Stimulated activated naive B cell treated with anti-CD40 and anti-IgM and Interleukin-4, amounts not matched to agents 10 μg/mL and 1 μg/mL and 100 μg/mL, for 72 hours (primary cell): ENCODE data around the gene PADI3.

Source experiments
- ATAC-seq, 2 donors: fragments of 150-1000 bp; cut with Tn5 transposase; replicated peaks; 2 replicates each; pipeline ENCODE4 v1.10.0; 2021; ENCODE audit warnings: moderate library complexity in 1 of 2
- DNase-seq: peaks from one replicate; pipeline ENCODE4 v3.0.0; 2021
- H3K27ac Mint-ChIP-seq: one replicate; pipeline ENCODE4 v1.8.0; 2022; ENCODE audit warnings: mild to moderate bottlenecking, mixed read lengths
- H3K27me3 Mint-ChIP-seq, 2 donors: one replicate each; pipeline ENCODE4 v1.8.0; 2022; ENCODE audit warnings: mixed read lengths in 2 of 2
- H3K36me3 Mint-ChIP-seq, 2 donors: one replicate each; pipeline ENCODE4 v1.8.0; 2022; ENCODE audit warnings: mixed read lengths in 2 of 2, mild to moderate bottlenecking in 1 of 2
- H3K4me1 Mint-ChIP-seq, 2 donors: one replicate each; pipeline ENCODE4 v1.8.0; 2022; ENCODE audit warnings: mixed read lengths in 2 of 2, mild to moderate bottlenecking in 1 of 2
- H3K4me3 Mint-ChIP-seq, 2 donors: one replicate each; pipeline ENCODE4 v1.8.0; 2022; ENCODE audit warnings: mild to moderate bottlenecking in 2 of 2, mixed read lengths in 2 of 2, moderate library complexity in 1 of 2
- H3K9me3 Mint-ChIP-seq, 2 donors: one replicate each; pipeline ENCODE4 v1.8.0; 2022; ENCODE audit warnings: mixed read lengths in 2 of 2, mild to moderate bottlenecking in 1 of 2

Gene PADI3

GRCh38 chr1:17227358-17227915 is 21.5 kb upstream of the PADI3 start:
- Mint-ChIP-seq H3K4me3 (no peak overlapping the region), H3K9me3 (no peaks in the 10 kb centered on the region), H3K27ac (no peak overlapping the region), H3K4me1 (peaks cover 0 to 3% of the 10 kb centered on the region in 2 donors), H3K36me3 (no peaks in the 10 kb centered on the region), H3K27me3 (no peaks in the 10 kb centered on the region)
- DNase-seq = no peak
- ATAC-seq = no peak

DNA sequence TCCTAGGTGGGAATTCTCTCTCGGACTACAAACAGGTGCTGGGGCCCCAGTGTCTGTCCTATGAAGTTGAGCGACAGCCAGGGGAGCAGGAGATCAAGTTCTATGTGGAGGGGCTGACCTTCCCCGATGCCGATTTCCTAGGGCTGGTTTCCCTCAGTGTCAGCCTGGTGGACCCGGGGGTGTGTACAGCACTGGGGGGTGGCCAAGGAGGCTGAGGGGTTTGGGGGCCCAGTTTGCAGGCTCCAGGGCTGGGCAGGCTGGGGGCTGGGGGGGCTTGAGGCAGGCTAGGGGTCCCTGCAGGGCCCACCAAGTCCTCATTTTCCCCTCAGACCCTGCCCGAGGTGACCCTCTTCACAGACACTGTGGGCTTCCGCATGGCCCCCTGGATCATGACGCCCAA is 20.3 kb upstream of the PADI3 start:
- no peak for ATAC-seq
- Mint-ChIP-seq H3K36me3 (no peaks in the 10 kb centered on the region), H3K9me3 (no peaks in the 10 kb centered on the region), H3K4me3 (no peak overlapping the region), H3K4me1 (peaks cover 4 to 8% of the 10 kb centered on the region in 2 donors), H3K27ac (no peak overlapping the region), H3K27me3 (peaks cover 0 to 4% of the 10 kb centered on the region in 2 donors)
- DNase-seq = no peak

GRCh38 chr1:17229379-17229778 is 19.5 kb upstream of the PADI3 start:
- H3K27me3 Mint-ChIP-seq = peaks cover 0 to 5% of the 10 kb centered on the region in 2 donors
- no peak for DNase-seq
- no peaks in the 10 kb centered on the region for H3K9me3 Mint-ChIP-seq
- no peak overlapping the region for H3K4me3 Mint-ChIP-seq
- peaks cover 6 to 8% of the 10 kb centered on the region in 2 donors for H3K4me1 Mint-ChIP-seq
- no peak overlapping the region for H3K27ac Mint-ChIP-seq
- no peaks in the 10 kb centered on the region for H3K36me3 Mint-ChIP-seq
- ATAC-seq = no peak

DNA sequence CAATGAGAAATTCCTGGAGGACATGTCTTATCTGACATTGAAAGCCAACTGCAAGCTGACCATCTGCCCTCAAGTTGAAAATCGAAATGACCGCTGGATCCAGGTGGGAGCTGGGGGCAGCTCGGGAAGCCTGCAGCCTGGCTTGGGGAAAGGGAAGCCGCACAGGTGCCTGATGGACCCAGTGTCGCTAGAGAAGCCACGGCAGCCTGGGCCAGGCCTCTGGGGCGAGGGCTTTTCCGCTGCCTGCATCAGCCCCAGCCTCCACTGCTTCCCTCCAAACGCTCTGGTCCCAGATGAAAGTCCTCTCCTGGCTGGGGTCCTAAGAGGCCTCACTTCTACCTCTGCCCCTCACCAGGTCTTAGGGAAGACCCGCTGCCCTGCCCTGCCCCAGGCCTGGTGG is 18.8 kb upstream of the PADI3 start:
- ATAC-seq (no peak), DNase-seq (no peak)
- peaks cover 6 to 8% of the 10 kb centered on the region in 2 donors for H3K4me1 Mint-ChIP-seq
- H3K36me3 Mint-ChIP-seq = no peaks in the 10 kb centered on the region
- H3K27ac Mint-ChIP-seq = peak overlapping the region; percentile 27
- peaks cover 0 to 5% of the 10 kb centered on the region in 2 donors for H3K27me3 Mint-ChIP-seq
- H3K4me3 Mint-ChIP-seq = no peak overlapping the region
- no peaks in the 10 kb centered on the region for H3K9me3 Mint-ChIP-seq

DNA sequence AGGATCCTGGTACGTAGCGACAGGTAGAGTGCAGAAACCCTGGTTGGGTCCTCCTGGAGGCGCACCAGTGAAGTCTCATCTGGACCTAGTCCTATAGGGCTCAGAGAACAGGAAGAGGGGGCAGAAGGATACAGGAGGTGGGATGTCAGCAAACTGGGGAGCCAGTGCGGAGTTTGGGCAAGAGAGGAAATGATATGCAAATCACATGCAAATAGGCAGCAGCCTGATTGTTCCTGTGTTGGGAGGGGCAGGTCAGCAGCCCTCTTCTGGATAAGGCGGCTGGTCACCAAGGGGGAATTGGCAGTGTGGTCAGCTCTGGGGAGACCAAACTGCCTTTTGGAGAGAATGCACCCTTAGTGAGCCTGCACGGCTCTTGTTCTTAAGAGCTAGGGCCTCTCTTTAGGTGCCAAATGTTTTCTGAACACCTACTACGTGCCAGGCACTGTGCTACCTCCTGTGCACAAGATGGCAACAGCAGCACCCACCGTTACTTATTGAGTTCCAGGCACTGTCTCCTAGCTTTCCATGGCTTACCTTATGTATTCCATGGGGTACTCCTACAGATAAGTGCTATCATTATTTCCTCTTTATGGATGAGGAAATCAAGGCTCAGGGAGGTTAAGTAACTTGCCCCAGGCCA is 18.1 kb upstream of the PADI3 start:
- Mint-ChIP-seq H3K27ac (no peak overlapping the region), H3K27me3 (peaks cover 0 to 5% of the 10 kb centered on the region in 2 donors), H3K4me3 (no peak overlapping the region), H3K4me1 (peaks cover 6 to 8% of the 10 kb centered on the region in 2 donors), H3K9me3 (no peaks in the 10 kb centered on the region), H3K36me3 (no peaks in the 10 kb centered on the region)
- ATAC-seq (no peak), DNase-seq (no peak)

GRCh38 chr1:17232759-17233661 is 15.9 kb upstream of the PADI3 start:
- no peaks in the 10 kb centered on the region for H3K9me3 Mint-ChIP-seq

GRCh38 chr1:17233675-17234320 is 15.1 kb upstream of the PADI3 start:
- no peaks in the 10 kb centered on the region for H3K9me3 Mint-ChIP-seq
- peaks cover 6 to 12% of the 10 kb centered on the region in 2 donors for H3K4me1 Mint-ChIP-seq
- no peak overlapping the region for H3K4me3 Mint-ChIP-seq
- H3K27me3 Mint-ChIP-seq = peaks cover 0 to 5% of the 10 kb centered on the region in 2 donors
- DNase-seq (no peak), ATAC-seq (peak; percentile 52 to 64)
- H3K36me3 Mint-ChIP-seq = no peaks in the 10 kb centered on the region
- peak overlapping the region; percentile 25 for H3K27ac Mint-ChIP-seq

More at GRCh38 chr1:17232759-17233661, 15.9 kb upstream of the PADI3 start:
- Mint-ChIP-seq H3K4me3 (no peak overlapping the region), H3K27ac (peak overlapping the region; percentile 25), H3K36me3 (no peaks in the 10 kb centered on the region), H3K27me3 (peaks cover 0 to 5% of the 10 kb centered on the region in 2 donors), H3K4me1 (peaks cover 6 to 12% of the 10 kb centered on the region in 2 donors)
- ATAC-seq (peak in 1 of 2 donors; percentile 5), DNase-seq (no peak)

DNA sequence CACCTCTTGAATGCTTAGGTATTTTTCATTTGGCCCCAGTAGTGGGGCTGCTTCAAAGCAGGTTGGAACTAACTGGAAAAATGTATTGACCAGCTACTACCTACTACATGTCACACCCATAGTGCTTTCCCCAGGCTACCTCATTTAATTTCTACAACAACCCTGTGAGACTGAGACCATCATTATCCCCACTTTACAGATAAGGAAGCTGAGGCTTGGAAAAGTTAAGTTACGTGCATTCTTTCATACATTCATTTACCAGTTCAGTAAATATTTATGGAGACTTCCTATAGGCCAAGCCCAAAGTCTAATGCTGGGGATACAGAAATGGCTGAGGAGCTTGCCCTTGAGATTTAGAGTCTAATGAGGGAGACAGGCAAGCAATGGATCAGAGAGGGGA is 14.5 kb upstream of the PADI3 start:
- Mint-ChIP-seq H3K9me3 (no peaks in the 10 kb centered on the region), H3K4me1 (peaks cover 6 to 12% of the 10 kb centered on the region in 2 donors), H3K4me3 (no peak overlapping the region), H3K27me3 (peaks cover 0 to 5% of the 10 kb centered on the region in 2 donors), H3K27ac (no peak overlapping the region), H3K36me3 (no peaks in the 10 kb centered on the region)
- ATAC-seq (no peak), DNase-seq (no peak)

DNA sequence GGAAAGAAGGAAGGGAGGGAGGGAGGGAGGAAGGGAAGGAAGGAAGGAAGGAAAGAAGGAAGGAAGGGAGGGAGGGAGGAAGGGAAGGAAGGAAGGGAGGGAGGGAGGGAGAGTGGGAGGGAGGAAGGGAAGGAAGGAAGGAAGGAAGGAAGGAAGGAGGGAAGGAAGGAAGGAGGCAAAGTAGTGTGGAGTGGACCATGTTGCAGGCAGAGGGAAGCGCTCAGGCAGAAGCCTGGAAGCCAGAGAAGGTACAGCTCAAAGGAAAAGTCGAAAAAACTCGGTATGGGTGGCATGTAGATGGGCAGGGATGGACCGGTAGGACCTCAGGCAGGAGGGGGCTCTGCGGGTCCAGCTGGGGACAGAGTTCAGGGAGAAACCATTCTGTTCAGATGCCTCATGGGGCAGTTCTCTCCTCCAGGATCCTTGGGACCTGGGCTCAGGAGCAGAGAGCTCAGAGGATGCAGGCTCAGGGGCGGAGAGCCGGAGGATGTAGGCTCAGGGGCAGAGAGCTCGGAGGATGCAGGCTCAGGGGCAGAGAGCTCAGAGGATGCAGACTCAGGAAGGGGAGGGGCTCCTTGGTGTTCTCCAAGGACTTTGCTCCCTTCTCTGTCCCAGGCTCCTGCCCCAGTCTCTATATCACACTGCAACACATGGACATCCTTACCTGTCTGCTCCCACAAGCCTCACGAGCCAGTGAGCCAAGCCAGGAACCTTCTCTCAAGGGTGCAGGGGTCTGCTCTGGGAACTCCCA is 13.6 kb upstream of the PADI3 start:
- Mint-ChIP-seq H3K27me3 (peaks cover 0 to 9% of the 10 kb centered on the region in 2 donors), H3K9me3 (no peaks in the 10 kb centered on the region), H3K4me3 (no peak overlapping the region), H3K36me3 (no peaks in the 10 kb centered on the region), H3K4me1 (peaks cover 6 to 12% of the 10 kb centered on the region in 2 donors), H3K27ac (no peak overlapping the region)
- DNase-seq = no peak
- no peak for ATAC-seq

DNA sequence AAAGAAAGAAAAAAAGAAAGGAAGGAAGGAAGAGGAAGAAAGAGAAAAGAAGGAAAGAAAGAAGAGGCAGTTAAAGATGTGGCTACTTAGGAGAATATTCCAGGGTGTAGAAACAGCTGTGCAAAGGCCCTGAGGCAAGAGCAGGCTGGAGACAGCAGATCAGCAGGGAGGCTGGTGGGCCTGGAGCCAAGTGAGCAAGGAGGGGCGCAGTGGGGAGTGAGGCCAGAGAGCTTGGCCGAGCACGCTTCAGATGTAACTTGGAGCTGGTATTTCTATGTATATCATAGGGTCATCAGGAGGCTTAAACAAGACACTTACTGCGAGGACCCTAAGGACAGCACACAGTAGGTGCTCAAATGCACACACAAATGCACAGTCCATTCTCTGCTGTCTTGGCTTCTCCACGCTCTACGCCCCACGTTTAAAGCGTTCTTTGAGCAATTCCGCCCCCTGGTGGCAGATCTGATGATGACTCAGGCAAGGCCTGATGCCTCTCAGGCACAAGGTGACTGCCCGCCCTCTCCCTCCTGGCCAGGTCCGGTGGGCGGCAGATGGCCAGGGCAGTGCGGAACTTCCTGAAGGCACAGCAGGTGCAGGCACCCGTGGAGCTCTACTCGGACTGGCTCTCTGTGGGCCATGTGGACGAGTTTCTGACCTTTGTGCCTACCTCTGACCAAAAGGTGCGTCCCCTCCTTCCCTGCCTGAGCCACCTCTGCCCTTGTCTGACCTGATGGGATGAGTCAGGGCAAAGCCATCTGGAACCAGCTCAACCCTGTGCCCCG is 11.9 kb upstream of the PADI3 start:
- Mint-ChIP-seq H3K4me1 (peaks cover 6 to 8% of the 10 kb centered on the region in 2 donors), H3K27me3 (peaks cover 4 to 13% of the 10 kb centered on the region in 2 donors), H3K9me3 (no peaks in the 10 kb centered on the region), H3K36me3 (no peaks in the 10 kb centered on the region), H3K27ac (no peak overlapping the region), H3K4me3 (no peak overlapping the region)
- ATAC-seq = peak; percentile 89 to 90
- DNase-seq = peak; percentile 79

DNA sequence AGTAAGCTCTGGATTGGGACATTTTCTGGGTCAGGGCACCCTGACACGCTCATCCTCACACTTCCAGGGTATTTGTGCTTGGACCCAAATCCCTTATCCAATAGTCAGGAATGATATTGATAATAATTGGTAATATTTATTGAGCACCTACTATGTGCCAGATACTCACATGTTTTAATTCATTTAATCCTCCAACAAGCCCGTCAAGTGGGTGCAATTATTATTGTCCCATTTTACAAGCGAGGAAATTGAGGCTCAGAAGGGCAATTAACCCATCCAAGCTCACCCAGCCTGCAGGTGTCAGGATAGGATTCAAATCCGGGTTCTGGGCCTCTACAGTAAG is 11.4 kb upstream of the PADI3 start:
- H3K4me1 Mint-ChIP-seq = peaks cover 6 to 8% of the 10 kb centered on the region in 2 donors
- H3K9me3 Mint-ChIP-seq = no peaks in the 10 kb centered on the region
- H3K27me3 Mint-ChIP-seq = peaks cover 4 to 13% of the 10 kb centered on the region in 2 donors
- no peak overlapping the region for H3K27ac Mint-ChIP-seq
- no peak for DNase-seq
- H3K36me3 Mint-ChIP-seq = no peaks in the 10 kb centered on the region
- no peak overlapping the region for H3K4me3 Mint-ChIP-seq
- no peak for ATAC-seq

- ATAC-seq = peak; percentile 66
- peak; percentile 32 for DNase-seq
- Mint-ChIP-seq H3K36me3 (no peaks in the 10 kb centered on the region), H3K9me3 (no peaks in the 10 kb centered on the region), H3K4me3 (no peak overlapping the region), H3K27me3 (peaks cover 4 to 8% of the 10 kb centered on the region in 2 donors), H3K27ac (no peak overlapping the region), H3K4me1 (peaks cover 0 to 3% of the 10 kb centered on the region in 2 donors)
These were observed 9.5 kb upstream of the PADI3 start for GRCh38 chr1:17239420-17239819.
